ENCODE results near the gene ITGA5. TPM values are rescaled to one million over a fixed set of nuclear protein-coding genes. Genes with fewer than 3 reads are reported as not detected.
A peak's percentile ranks its signal among the peaks of the same experiment; 100 is the strongest.

Gene ITGA5
- total and polyA plus RNA-seq, 9 of the 15 experiments (the other 6 are each of a cell fraction or from before 2014, with no cell fraction given), result 9.1 to 82.1 (median 47.4) TPM

DNA sequence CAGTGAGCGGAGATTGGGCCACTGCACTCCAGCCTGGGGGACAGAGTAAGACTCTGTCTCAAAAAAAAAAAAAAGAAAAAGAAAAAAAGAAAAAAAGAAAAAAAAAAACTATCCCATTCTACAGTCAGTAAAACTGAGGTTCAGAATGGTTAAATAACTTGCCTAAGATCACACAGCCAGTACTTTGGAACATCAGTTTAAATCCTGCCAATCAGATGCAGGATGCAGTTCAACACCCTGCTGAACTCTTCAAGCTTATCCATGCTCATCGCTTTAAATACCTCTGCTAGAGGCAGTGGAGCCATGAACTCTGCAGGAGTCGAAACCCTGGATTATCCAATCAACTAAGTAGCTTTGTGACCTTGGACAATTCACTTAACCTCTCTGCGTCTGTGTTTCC lies 37.9 kb downstream of the ITGA5 start:
- H3K4me2 ChIP-seq (ENCODE audit: insufficient read depth, low read length), result no peak overlapping the region
- peaks cover 70% of the 10 kb centered on the region for H3K79me2 ChIP-seq (ENCODE audit: control insufficient read depth, insufficient read depth, low read length)
- no TSS peak for BruUV-seq (replicated peaks)
- H3K4me1 ChIP-seq (replicated peaks in 1 of 2; ENCODE audit: control insufficient read depth in 2 of 2, insufficient read depth in 2 of 2, low read length in 2 of 2), result peaks cover 54 to 56% of the 10 kb centered on the region in 2 experiments
- ChIA-PET POLR2A (interaction anchor here (1.1 kb wide), 3 partner anchors 12 to 64 kb away, joined by 3 to 4 read pairs (median 4); no protein-coding TSS in a partner anchor), CTCF (ENCODE audit: low intra/inter-chr PET ratio) (interaction anchor here (3.2 to 3.8 kb wide), 2 partner anchors 12 to 160 kb away, joined by 36 to 50 read pairs; no protein-coding TSS in a partner anchor)
- no peaks in the 10 kb centered on the region for H3K9me3 ChIP-seq (replicated peaks; ENCODE audit: control insufficient read depth, insufficient read depth, low read depth, low read length)
- in situ Hi-C loops (cut with MboI) (no loop called here), intact Hi-C loops (cut with micrococcal nuclease) (no loop called here)
- no peak overlapping the region for H3K27ac ChIP-seq (ENCODE audit: extremely low read depth, low read depth, low read length)
- FAIRE-seq, result no peak
- H3K27me3 ChIP-seq (ENCODE audit: control insufficient read depth in 2 of 2, insufficient read depth in 2 of 2, low read length in 2 of 2), result no peaks in the 10 kb centered on the region
- WGBS (ENCODE audit: insufficient coverage, low coverage, missing lambda C conversion rate), result 91% methylated on average over 4 of the region's 4 CpGs
- H4K20me1 ChIP-seq (replicated peaks; ENCODE audit: control insufficient read depth, insufficient read depth, low read length), result peaks cover 12% of the 10 kb centered on the region
- H2AFZ ChIP-seq (ENCODE audit: low read depth, low read length), result no peak overlapping the region
- ATAC-seq, result no peak
- no peak for DNase-seq (ENCODE audit: extremely low read depth in 1 of 4, low spot score in 3 of 4)
- H3K9ac ChIP-seq (ENCODE audit: insufficient read depth in 1 of 2, low read depth in 2 of 2, low read length in 2 of 2), result no peak overlapping the region
- H3K36me3 ChIP-seq (ENCODE audit: control insufficient read depth, insufficient read depth, low read length), result peaks cover 79% of the 10 kb centered on the region
- H3K4me3 ChIP-seq, result no peak overlapping the region
- H3K9me1 ChIP-seq (ENCODE audit: control insufficient read depth, insufficient read depth, low read length), result peaks cover 8% of the 10 kb centered on the region
- TF ChIP-seq BRD9 (IDR thresholded peaks at IDR 0.05; ENCODE audit: low read depth, partially characterized antibody), result peak; percentile 29
- TF ChIP-seq SMARCA5 (IDR thresholded peaks at IDR 0.05), result peak; percentile 80; the same call in 1 of the 2 replicates
- TF ChIP-seq ZNF384 (IDR thresholded peaks at IDR 0.05; ENCODE audit: low read depth, low read length), result peak; percentile 56
- TF ChIP-seq, protein P1, sequence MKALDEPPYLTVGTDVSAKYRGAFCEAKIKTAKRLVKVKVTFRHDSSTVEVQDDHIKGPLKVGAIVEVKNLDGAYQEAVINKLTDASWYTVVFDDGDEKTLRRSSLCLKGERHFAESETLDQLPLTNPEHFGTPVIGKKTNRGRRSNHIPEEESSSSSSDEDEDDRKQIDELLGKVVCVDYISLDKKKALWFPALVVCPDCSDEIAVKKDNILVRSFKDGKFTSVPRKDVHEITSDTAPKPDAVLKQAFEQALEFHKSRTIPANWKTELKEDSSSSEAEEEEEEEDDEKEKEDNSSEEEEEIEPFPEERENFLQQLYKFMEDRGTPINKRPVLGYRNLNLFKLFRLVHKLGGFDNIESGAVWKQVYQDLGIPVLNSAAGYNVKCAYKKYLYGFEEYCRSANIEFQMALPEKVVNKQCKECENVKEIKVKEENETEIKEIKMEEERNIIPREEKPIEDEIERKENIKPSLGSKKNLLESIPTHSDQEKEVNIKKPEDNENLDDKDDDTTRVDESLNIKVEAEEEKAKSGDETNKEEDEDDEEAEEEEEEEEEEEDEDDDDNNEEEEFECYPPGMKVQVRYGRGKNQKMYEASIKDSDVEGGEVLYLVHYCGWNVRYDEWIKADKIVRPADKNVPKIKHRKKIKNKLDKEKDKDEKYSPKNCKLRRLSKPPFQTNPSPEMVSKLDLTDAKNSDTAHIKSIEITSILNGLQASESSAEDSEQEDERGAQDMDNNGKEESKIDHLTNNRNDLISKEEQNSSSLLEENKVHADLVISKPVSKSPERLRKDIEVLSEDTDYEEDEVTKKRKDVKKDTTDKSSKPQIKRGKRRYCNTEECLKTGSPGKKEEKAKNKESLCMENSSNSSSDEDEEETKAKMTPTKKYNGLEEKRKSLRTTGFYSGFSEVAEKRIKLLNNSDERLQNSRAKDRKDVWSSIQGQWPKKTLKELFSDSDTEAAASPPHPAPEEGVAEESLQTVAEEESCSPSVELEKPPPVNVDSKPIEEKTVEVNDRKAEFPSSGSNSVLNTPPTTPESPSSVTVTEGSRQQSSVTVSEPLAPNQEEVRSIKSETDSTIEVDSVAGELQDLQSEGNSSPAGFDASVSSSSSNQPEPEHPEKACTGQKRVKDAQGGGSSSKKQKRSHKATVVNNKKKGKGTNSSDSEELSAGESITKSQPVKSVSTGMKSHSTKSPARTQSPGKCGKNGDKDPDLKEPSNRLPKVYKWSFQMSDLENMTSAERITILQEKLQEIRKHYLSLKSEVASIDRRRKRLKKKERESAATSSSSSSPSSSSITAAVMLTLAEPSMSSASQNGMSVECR (CRISPR knock-in tag; IDR thresholded peaks at IDR 0.05), result no peak
- no peak for TF ChIP-seq SAP30 (IDR thresholded peaks at IDR 0.05; ENCODE audit: borderline replicate concordance, insufficient read depth, low read depth, low read length, poor library complexity, severe bottlenecking)
- no peak for TF ChIP-seq ZNF707 (CRISPR knock-in tag; conservative IDR thresholded peaks at IDR 0.05)
- TF ChIP-seq FIP1L1 (IDR thresholded peaks at IDR 0.05; ENCODE audit: low read depth, low read length, poor library complexity, severe bottlenecking), result no peak
- TF ChIP-seq MAFG (tag; conservative IDR thresholded peaks at IDR 0.05), result no peak
- TF ChIP-seq NELFE (IDR thresholded peaks at IDR 0.05; ENCODE audit: insufficient read depth, insufficient read length), result no peak
- TF ChIP-seq, protein P2, sequence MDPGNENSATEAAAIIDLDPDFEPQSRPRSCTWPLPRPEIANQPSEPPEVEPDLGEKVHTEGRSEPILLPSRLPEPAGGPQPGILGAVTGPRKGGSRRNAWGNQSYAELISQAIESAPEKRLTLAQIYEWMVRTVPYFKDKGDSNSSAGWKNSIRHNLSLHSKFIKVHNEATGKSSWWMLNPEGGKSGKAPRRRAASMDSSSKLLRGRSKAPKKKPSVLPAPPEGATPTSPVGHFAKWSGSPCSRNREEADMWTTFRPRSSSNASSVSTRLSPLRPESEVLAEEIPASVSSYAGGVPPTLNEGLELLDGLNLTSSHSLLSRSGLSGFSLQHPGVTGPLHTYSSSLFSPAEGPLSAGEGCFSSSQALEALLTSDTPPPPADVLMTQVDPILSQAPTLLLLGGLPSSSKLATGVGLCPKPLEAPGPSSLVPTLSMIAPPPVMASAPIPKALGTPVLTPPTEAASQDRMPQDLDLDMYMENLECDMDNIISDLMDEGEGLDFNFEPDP (CRISPR knock-in tag; IDR thresholded peaks at IDR 0.05), result no peak
- TF ChIP-seq, protein P3, sequence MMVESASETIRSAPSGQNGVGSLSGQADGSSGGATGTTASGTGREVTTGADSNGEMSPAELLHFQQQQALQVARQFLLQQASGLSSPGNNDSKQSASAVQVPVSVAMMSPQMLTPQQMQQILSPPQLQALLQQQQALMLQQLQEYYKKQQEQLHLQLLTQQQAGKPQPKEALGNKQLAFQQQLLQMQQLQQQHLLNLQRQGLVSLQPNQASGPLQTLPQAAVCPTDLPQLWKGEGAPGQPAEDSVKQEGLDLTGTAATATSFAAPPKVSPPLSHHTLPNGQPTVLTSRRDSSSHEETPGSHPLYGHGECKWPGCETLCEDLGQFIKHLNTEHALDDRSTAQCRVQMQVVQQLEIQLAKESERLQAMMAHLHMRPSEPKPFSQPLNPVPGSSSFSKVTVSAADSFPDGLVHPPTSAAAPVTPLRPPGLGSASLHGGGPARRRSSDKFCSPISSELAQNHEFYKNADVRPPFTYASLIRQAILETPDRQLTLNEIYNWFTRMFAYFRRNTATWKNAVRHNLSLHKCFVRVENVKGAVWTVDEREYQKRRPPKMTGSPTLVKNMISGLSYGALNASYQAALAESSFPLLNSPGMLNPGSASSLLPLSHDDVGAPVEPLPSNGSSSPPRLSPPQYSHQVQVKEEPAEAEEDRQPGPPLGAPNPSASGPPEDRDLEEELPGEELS (CRISPR knock-in tag; IDR thresholded peaks at IDR 0.05; ENCODE audit: borderline replicate concordance), result no peak
- TF ChIP-seq KLF1 (tag; IDR thresholded peaks at IDR 0.05), result no peak
- peak; percentile 90 for TF ChIP-seq RBM25 (IDR thresholded peaks at IDR 0.05; ENCODE audit: low read depth, low read length, severe bottlenecking)
- no peak for TF ChIP-seq ZNF124 (CRISPR knock-in tag; IDR thresholded peaks at IDR 0.05)
- TF ChIP-seq SUPT5H (IDR thresholded peaks at IDR 0.05), result no peak
- no peak for TF ChIP-seq BMI1 (IDR thresholded peaks at IDR 0.05; ENCODE audit: low read length)
